VCaP (cell line): ENCODE results near the gene DCLK1.

Source experiments
- H3K27ac ChIP-seq: fragments of 450-650 bp; 2 replicates; pipeline ENCODE4 v1.5.1; 2017
- TF ChIP-seq, protein P1 (sequence below): fragments of 450-650 bp; conservative IDR thresholded peaks from 2 replicates; pipeline ENCODE4 v1.5.1; 2017; ENCODE audit warnings: mild to moderate bottlenecking, moderate library complexity

DCLK1 gene

DNA sequence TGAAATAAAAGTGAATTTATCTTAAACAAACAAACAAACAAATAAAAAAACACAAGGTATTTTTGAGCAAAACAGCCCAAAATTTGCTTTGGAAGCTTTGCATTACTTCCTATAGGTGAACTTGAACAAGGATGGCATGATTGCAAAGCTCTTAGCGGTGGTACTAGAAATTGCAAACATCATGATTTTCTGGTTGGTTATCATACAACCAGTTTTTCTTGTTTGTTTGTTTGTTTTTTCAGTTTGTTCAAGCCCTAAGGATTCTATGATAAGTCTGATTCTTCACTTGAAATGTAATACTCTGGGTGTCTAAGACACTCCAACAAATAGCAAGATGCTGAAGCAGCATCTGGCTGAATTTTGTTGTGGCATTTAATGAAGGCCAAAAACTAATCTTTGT is 15.9 kb downstream of the DCLK1 start:
- TF ChIP-seq, protein P1, sequence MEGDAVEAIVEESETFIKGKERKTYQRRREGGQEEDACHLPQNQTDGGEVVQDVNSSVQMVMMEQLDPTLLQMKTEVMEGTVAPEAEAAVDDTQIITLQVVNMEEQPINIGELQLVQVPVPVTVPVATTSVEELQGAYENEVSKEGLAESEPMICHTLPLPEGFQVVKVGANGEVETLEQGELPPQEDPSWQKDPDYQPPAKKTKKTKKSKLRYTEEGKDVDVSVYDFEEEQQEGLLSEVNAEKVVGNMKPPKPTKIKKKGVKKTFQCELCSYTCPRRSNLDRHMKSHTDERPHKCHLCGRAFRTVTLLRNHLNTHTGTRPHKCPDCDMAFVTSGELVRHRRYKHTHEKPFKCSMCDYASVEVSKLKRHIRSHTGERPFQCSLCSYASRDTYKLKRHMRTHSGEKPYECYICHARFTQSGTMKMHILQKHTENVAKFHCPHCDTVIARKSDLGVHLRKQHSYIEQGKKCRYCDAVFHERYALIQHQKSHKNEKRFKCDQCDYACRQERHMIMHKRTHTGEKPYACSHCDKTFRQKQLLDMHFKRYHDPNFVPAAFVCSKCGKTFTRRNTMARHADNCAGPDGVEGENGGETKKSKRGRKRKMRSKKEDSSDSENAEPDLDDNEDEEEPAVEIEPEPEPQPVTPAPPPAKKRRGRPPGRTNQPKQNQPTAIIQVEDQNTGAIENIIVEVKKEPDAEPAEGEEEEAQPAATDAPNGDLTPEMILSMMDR = no peak
- H3K27ac ChIP-seq = no peak overlapping the region

DNA sequence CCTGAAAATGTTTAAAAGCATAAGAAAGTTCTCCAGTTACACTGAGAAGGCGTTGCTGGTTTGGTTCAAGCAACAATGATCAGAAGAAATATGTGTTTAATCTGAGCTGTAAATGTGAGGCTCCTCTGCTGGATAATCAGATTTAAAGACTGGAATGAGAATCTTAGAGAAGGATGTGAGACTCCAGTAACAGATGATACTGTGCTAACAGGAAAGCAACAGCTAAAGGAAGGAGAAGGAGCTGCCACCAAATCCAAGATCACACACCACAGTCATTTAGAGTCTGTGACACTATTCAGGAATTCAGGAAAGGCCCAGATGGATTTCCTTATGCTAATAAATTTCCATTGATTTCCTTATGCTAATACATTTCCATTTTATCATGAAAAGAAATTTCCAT is 16.9 kb downstream of the DCLK1 start:
- H3K27ac ChIP-seq = no peak overlapping the region; the same call in 1 of the 2 replicates
- TF ChIP-seq, protein P1 = no peak

DNA sequence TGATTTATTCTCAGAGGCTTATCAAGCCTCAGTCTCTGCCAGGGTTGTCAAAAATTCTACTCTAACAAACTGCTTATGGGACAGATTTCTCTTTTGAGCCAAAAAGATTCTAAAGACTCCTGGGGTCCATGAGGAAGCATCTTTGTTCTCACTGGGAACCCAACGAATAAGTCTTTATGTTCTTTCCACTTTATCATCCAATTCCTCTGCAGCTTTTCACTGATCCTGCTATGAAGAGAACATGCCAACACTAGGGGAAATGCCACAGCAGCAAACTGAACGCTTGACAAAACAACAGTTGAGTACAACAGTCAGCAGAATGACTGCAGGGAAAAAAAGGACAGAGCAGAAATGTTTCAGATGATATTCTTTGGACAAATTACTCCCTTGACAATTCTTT is 22.2 kb downstream of the DCLK1 start:
- no peak overlapping the region for H3K27ac ChIP-seq
- TF ChIP-seq, protein P1 = no peak

- TF ChIP-seq, protein P1 = no peak
Measured at GRCh38 chr13:36108342-36108741, 22.8 kb downstream of the DCLK1 start.

DNA sequence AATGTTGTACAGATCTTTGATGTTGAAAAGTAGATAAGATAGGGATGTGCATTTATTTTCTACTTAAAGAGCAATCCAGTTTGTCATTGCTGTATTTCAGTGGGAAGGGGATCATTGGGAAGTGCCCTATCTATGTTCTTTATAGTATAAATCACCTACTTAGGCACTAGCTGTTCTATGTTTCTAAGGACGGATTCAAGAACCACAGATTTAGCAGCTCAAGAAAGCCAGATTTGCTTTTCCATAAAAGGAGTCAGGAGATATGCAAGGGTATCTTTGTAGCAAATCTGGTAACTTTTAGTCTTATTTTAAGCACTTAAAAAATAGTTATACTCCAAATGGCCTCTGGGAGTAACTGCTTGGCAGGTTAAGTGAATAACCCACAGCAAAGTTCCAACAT is 23.7 kb downstream of the DCLK1 start:
- TF ChIP-seq, protein P1 = no peak
- no peak overlapping the region for H3K27ac ChIP-seq

More at GRCh38 chr13:36108342-36108741, 22.8 kb downstream of the DCLK1 start:
- no peak overlapping the region for H3K27ac ChIP-seq

GRCh38 chr13:36105726-36106125 is 25.5 kb downstream of the DCLK1 start:
- no peak overlapping the region for H3K27ac ChIP-seq
- TF ChIP-seq, protein P1 = no peak

- H3K27ac ChIP-seq = peak overlapping the region; percentile 57; the same call in 1 of the 2 replicates
- TF ChIP-seq, protein P1 = no peak
Measured at GRCh38 chr13:36102721-36103120, 28.5 kb downstream of the DCLK1 start.

DNA sequence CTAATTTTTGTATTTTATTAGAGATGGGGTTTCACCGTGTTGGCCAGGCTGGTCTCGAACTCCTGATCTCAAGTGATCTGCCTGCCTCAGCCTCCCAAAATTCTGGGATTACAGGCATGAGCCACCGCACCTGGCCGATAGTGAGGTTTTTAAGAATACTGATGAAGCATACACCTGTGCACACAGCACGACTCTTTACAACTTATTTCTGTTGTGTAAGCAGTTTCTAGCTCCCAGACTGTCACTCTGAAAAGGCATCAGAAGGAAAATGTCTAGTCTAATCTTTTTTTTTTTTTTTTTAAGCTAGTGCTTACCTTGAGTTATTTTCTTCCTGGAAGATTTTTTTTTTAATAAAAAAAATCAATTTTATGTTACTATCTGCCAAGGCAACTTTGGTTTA is 29.3 kb downstream of the DCLK1 start:
- peak overlapping the region; percentile 57 for H3K27ac ChIP-seq
